HepG2 (cell line): Measurements from ENCODE around the gene GRM4.

ENCODE experiments used
- CTCF ChIP-seq: sonication (generic); formaldehyde crosslinking; IDR thresholded peaks from 2 replicates; pipeline ENCODE4 v1.5.0; 2020; ENCODE audit warnings: mild to moderate bottlenecking, missing genetic modification reagents, moderate library complexity
- ZNF253 ChIP-seq: sonication (generic); formaldehyde crosslinking; IDR thresholded peaks from 2 replicates; pipeline ENCODE4 v1.8.0; 2022; ENCODE audit warnings: mild to moderate bottlenecking, missing genetic modification reagents, borderline replicate concordance

- TF ChIP-seq ZNF253 (CRISPR knock-in tag), result no peak
- no peak for TF ChIP-seq CTCF (CRISPR knock-in tag)
Observed at GRCh38 chr6:34159844-34160243, 14.0 kb upstream of the GRM4 start.
